ENCODE data around the gene HSPB6.
A peak's percentile ranks its signal among the peaks of the same experiment; 100 is the strongest.

Gene HSPB6

GRCh38 chr19:35764432-35765315 is 7.8 kb upstream of the HSPB6 start:
- H3K27ac Mint-ChIP-seq, result no peak overlapping the region

DNA sequence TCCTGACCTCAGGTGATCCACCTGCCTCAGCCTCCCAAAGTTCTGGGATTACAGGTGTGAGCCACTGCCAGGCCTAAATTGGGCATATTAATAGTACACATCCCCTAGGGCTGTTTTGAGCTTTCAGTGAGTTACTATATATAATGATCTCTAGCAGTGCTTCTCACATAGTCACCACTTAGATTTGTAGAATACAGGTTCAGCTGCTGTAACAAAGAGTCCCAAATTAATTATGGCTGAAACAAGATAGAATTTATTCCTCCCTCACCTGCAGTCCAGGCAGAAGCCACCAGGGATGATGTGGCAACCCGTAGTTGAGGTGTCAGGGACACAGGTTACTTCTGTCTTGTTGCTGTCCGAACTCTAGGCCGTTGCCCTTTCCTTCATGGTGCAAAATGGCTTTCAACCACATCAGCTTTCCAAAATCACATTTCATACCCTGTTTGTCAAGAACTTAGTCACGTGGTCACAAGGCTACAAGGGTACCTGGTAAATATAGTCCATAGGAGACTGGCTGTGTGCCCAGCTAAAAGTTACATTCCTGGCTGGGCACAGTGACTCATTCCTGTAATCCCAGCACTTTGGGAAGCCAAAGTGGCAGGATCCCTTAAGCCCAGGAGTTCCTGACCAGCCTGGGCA is 4.0 kb upstream of the HSPB6 start:
- H3K36me3 Mint-ChIP-seq (ENCODE audit: low read depth), result peaks cover 59% of the 10 kb centered on the region
- peaks cover 30% of the 10 kb centered on the region for H3K4me1 Mint-ChIP-seq (ENCODE audit: low read depth)
- no peaks in the 10 kb centered on the region for H3K9me3 Mint-ChIP-seq
- H3K27ac Mint-ChIP-seq, result no peak overlapping the region
- H3K27me3 Mint-ChIP-seq, result peaks cover 6% of the 10 kb centered on the region
- H3K4me3 Mint-ChIP-seq, result no peak overlapping the region
- DNase-seq, result no peak

More at GRCh38 chr19:35764432-35765315, 7.8 kb upstream of the HSPB6 start:
- Mint-ChIP-seq H3K4me3 (no peak overlapping the region), H3K36me3 (ENCODE audit: low read depth) (peaks cover 75% of the 10 kb centered on the region), H3K4me1 (ENCODE audit: low read depth) (peaks cover 5% of the 10 kb centered on the region), H3K27me3 (no peaks in the 10 kb centered on the region), H3K9me3 (no peaks in the 10 kb centered on the region)
- DNase-seq, result no peak

DNA sequence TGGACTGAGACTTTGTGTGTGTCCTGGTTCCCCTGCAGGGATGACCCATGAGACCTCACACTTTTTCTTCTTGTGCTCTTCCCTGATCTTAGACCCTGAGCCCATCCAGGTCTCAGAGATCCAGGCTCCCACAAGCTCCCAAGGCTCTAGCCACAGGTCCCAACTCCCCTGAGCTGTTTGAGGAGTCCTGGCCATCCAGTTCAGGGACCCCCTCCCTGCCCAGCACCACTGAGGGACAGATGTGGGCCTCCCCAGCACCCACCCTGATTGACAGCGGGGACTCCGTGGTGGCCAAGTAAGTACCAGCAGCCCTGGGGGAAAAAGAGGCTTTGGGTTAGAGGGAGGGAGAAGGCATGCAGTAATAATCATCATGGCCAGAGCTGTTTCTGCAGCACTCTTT is 2.9 kb upstream of the HSPB6 start:
- Mint-ChIP-seq H3K4me1 (ENCODE audit: low read depth) (peaks cover 35% of the 10 kb centered on the region), H3K4me3 (peak overlapping the region; percentile 92), H3K27ac (peak overlapping the region; percentile 50)

DNA sequence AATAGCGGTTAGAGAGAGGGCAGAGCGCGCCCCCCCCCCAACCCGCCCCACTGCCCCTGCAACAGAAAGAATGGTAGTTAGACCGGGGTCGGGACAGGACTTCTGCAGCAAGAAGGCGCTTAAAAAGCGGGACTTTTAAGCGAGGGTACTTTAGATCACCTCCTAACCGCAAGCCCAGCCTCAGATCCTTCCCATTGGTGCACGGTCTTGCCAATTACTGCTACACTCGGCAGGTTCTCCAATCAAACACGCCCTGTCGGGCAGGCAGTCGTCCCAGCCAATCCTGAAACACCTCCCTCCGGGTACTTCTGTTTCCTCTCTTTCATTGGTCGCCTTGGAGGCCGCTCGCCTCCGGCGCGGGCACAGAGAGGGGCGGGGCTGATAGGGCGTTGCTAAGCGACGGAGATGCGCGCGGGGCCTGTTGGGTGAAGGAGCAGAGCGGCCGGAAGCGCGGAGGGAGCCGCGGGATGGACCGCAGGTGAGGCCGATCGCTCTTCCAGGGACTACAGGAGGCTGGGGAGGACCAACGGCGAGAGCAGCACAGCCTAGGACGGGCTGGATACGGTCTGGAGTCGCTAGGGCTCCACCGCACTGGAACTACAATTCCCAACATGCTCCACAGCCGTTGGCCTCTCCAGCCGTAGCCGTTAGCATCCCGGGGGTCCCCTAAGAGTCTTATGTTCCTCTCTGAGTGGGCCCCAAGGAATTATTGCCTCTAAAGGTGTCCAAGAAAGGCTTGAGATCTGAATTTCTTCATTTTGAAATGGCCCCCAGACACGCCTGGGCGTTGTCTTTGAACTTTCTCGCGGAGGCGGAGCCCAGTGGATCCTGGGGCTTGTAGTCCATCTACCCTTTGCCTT is 1.1 kb upstream of the HSPB6 start, which contains the start of gene PROSER3:
Gene PROSER3, plus strand, starts transcription at position 428 of the 860 bp plus-strand sequence. Its CDS starts 40 bp downstream, at position 468.
- H3K9me3 Mint-ChIP-seq, result no peaks in the 10 kb centered on the region
- peaks cover 61% of the 10 kb centered on the region for H3K36me3 Mint-ChIP-seq (ENCODE audit: low read depth)
- H3K27me3 Mint-ChIP-seq, result peaks cover 8% of the 10 kb centered on the region
- H3K4me1 Mint-ChIP-seq (ENCODE audit: low read depth), result peaks cover 36% of the 10 kb centered on the region
- peak within 1 kb of the TSS; percentile 94 for H3K27ac Mint-ChIP-seq
- peak within 1 kb of the TSS; percentile 92 for H3K4me3 Mint-ChIP-seq
- DNase-seq, result peak; percentile 98

More for the DNA sequence above, 2.9 kb upstream of the HSPB6 start:
- DNase-seq, result no peak
- Mint-ChIP-seq H3K36me3 (ENCODE audit: low read depth) (peaks cover 56% of the 10 kb centered on the region), H3K27me3 (peaks cover 8% of the 10 kb centered on the region), H3K9me3 (no peaks in the 10 kb centered on the region)

GRCh38 chr19:35757231-35757748 is 461 bp upstream of the HSPB6 start:
- H3K4me1 Mint-ChIP-seq (ENCODE audit: low read depth), result peaks cover 36% of the 10 kb centered on the region

DNA sequence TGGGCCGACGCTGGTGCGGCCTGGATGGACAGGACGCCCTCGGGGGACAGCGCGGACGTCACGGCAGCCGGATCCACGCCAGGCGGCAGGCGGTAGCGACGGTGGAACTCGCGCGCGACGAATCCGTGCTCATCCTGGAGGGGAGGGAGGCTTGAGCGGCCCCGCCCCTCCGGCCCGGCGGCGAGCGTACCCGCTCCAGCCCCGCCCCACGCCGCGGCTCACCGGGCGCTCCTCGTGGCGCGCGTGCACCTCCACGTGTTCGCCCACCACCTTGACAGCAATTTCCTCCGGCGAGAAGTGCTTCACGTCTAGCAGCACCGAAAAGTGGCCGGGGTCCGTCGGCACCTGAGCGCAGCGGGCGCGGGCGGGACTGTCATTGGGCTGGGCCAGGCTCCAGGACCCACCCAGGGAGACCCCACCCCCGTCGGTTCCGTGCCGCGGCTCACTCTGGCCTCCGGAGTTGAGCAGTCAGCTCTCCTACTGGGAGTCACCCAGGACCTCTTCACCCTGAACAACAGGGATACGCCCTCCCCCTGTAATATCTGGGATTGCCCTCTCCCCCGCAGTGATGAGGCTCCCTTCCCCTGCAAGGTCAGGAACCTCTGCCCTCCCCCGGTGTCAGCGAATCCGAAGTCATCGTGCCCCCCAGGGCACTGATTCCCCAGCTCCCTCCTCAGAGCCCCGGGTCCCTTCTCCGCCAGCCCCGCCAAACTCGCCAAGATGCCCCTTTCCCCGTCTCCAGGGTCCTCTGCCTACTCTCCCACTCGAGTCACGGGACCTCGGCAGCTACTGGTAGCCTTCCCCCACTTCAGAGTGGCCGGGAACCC is 1.1 kb downstream of the HSPB6 start:
- DNase-seq, result peak; percentile 75
- H3K27ac Mint-ChIP-seq, result no peak overlapping the region
- no peaks in the 10 kb centered on the region for H3K9me3 Mint-ChIP-seq

More at GRCh38 chr19:35757231-35757748, 461 bp upstream of the HSPB6 start:
- Mint-ChIP-seq H3K4me3 (peak overlapping the region; percentile 92), H3K9me3 (no peaks in the 10 kb centered on the region), H3K27ac (peak overlapping the region; percentile 94), H3K27me3 (peaks cover 8% of the 10 kb centered on the region), H3K36me3 (ENCODE audit: low read depth) (peaks cover 66% of the 10 kb centered on the region)
- DNase-seq, result no peak

GRCh38 chr19:35755131-35755549 is 1.7 kb downstream of the HSPB6 start:
- Mint-ChIP-seq H3K4me3 (no peak overlapping the region), H3K27ac (peak overlapping the region; percentile 14), H3K4me1 (ENCODE audit: low read depth) (peaks cover 36% of the 10 kb centered on the region), H3K27me3 (peaks cover 8% of the 10 kb centered on the region), H3K36me3 (ENCODE audit: low read depth) (peaks cover 50% of the 10 kb centered on the region), H3K9me3 (no peaks in the 10 kb centered on the region)
- DNase-seq, result no peak

More for the DNA sequence above, 1.1 kb downstream of the HSPB6 start:
- Mint-ChIP-seq H3K36me3 (ENCODE audit: low read depth) (peaks cover 55% of the 10 kb centered on the region), H3K4me3 (peak overlapping the region; percentile 57), H3K4me1 (ENCODE audit: low read depth) (peaks cover 36% of the 10 kb centered on the region), H3K27me3 (peaks cover 8% of the 10 kb centered on the region)

- Mint-ChIP-seq H3K27me3 (peaks cover 8% of the 10 kb centered on the region), H3K36me3 (ENCODE audit: low read depth) (peaks cover 45% of the 10 kb centered on the region), H3K27ac (no peak overlapping the region), H3K4me1 (ENCODE audit: low read depth) (peaks cover 35% of the 10 kb centered on the region), H3K4me3 (no peak overlapping the region), H3K9me3 (no peaks in the 10 kb centered on the region)
- no peak for DNase-seq
Observed at GRCh38 chr19:35754370-35755130, 2.3 kb downstream of the HSPB6 start.

GRCh38 chr19:35753634-35754369 is 3.0 kb downstream of the HSPB6 start:
- H3K36me3 Mint-ChIP-seq (ENCODE audit: low read depth), result peaks cover 39% of the 10 kb centered on the region
- H3K4me1 Mint-ChIP-seq (ENCODE audit: low read depth), result peaks cover 32% of the 10 kb centered on the region
- no peaks in the 10 kb centered on the region for H3K9me3 Mint-ChIP-seq
- no peak for DNase-seq
- no peak overlapping the region for H3K4me3 Mint-ChIP-seq
- no peak overlapping the region for H3K27ac Mint-ChIP-seq
- peaks cover 8% of the 10 kb centered on the region for H3K27me3 Mint-ChIP-seq

DNA sequence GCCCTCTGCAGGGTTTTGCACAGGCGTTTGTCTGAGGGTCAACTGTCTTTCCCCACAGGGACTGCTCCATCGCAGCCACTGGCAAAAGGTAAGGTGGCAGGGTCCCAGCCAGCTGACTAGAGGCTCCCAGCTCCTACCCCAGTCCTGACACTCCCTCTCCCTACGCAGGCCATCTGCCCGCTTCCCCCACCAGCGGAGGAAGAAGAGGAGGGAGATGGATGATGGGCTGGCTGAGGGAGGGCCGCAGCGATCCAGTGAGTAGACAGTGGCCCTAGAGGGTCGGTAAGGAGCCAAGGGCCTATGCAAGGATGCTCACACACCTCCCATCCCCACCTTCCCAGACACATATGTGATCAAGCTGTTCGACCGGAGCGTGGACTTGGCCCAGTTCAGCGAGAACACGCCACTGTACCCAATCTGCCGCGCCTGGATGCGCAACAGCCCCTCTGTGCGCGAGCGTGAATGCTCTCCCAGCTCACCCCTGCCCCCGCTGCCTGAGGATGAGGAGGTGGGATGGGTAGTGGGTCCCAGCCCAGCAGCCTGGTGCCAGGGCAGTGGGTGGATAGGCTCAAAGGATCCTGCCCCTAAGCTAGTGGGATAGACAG is 4.0 kb downstream of the HSPB6 start:
- H3K27ac Mint-ChIP-seq, result no peak overlapping the region
- H3K27me3 Mint-ChIP-seq, result peaks cover 8% of the 10 kb centered on the region
- no peak overlapping the region for H3K4me3 Mint-ChIP-seq
- peaks cover 38% of the 10 kb centered on the region for H3K4me1 Mint-ChIP-seq (ENCODE audit: low read depth)
- H3K9me3 Mint-ChIP-seq, result no peaks in the 10 kb centered on the region
- H3K36me3 Mint-ChIP-seq (ENCODE audit: low read depth), result peaks cover 39% of the 10 kb centered on the region
- DNase-seq, result no peak

- Mint-ChIP-seq H3K4me1 (ENCODE audit: low read depth) (peaks cover 38% of the 10 kb centered on the region), H3K27ac (no peak overlapping the region), H3K27me3 (peaks cover 8% of the 10 kb centered on the region), H3K4me3 (no peak overlapping the region), H3K36me3 (ENCODE audit: low read depth) (peaks cover 43% of the 10 kb centered on the region), H3K9me3 (no peaks in the 10 kb centered on the region)
- no peak for DNase-seq
Observed at GRCh38 chr19:35751839-35752745, 4.7 kb downstream of the HSPB6 start.
